Stimulated activated naive CD8-positive, alpha-beta T cell treated with anti-CD3 and anti-CD28 coated beads, Interleukin-15, amount 100 ng/mL, for 72 hours (primary cell): ENCODE data around the gene ATP5MC2.
"Not testable (repeated sequence)": the region's sequence is repeated elsewhere in the genome, so short reads cannot be mapped to it uniquely, and the experiment has no call there.

Experiments used
- ATAC-seq: fragments of 150-1000 bp; cut with Tn5 transposase; 2 replicates; pipeline ENCODE4 v1.10.0; 2021; ENCODE audit warnings: mild to moderate bottlenecking, moderate library complexity
- DNase-seq, 2 donors: peaks; one replicate each; pipeline ENCODE4 v3.0.0; 2021 to 2022
- H3K27ac Mint-ChIP-seq, 2 donors: one replicate each; pipeline ENCODE4 v1.8.0; 2022; ENCODE audit warnings: mild to moderate bottlenecking in 2 of 2, mixed read lengths in 2 of 2, moderate library complexity in 2 of 2
- H3K27me3 Mint-ChIP-seq: one replicate; pipeline ENCODE4 v1.8.0; 2022; ENCODE audit warnings: mixed read lengths
- H3K4me1 Mint-ChIP-seq: one replicate; pipeline ENCODE4 v1.8.0; 2022; ENCODE audit warnings: mild to moderate bottlenecking, mixed read lengths
- H3K4me3 Mint-ChIP-seq, 2 donors: one replicate each; pipeline ENCODE4 v1.8.0; 2022; ENCODE audit warnings: mild to moderate bottlenecking in 2 of 2, mixed read lengths in 2 of 2, moderate library complexity in 1 of 2
- H3K9me3 Mint-ChIP-seq, 2 donors: one replicate each; pipeline ENCODE4 v1.8.0; 2022; ENCODE audit warnings: mixed read lengths in 2 of 2

Gene ATP5MC2

DNA sequence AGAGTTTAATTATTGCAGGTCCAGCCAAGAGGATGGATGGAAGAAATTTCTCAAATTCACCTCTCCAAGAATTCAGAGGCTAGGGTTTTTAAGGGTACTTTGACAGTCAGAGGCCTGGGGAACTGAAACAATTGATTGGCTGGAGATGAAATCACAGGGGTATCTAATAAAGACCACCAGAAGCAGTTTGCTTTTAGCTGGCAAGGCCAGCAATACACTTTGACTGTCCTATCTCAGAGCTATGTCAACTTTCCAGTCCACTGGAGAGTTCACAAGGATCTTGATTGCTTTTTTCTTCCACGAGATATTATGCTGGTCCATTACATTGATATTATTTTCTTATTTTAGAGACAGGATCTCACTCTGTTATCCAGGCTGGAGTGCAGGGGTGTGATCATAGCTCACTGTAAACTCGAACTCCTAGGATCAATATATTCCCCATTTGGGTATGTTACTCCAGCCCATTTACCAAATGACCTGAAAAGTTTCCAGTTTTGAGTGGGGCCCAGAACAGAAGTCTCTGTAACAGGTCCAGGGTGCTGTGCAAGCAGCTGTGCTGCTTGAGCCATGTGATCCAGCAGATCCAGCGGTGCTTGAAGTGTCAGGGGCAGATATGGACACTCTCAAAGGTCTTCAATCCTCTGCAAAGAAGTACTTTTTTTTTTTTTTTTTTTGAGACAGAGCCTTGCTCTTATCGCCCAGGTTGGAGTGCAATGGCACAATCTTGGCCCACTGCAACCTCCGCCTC, 32.5 kb downstream of the ATP5MC2 start:
- Mint-ChIP-seq H3K27me3 (no peaks in the 10 kb centered on the region), H3K9me3 (no peaks in the 10 kb centered on the region), H3K27ac (no peak overlapping the region), H3K4me3 (no peak overlapping the region), H3K4me1 (no peaks in the 10 kb centered on the region)
- ATAC-seq (no peak), DNase-seq (no peak)

DNA sequence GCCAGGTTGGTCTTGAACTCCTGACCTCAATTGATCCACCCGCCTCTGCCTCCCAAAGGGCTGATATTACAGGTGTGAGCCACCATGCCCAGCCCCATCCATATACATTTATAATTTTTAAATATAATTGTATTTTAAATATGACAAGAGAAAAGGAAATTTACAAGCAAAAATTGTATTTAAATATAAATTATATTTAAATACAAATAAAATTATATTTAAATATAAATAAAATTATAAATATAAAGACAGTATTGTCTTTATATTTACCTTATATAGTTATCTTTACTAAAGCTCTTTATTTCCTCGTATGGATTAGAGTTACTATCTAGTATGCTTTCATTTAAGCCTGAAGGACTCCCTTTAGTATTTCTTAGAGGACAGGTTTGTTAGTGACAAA, 37.8 kb downstream of the ATP5MC2 start:
- Mint-ChIP-seq H3K4me1 (no peaks in the 10 kb centered on the region), H3K4me3 (no peak overlapping the region), H3K27me3 (no peaks in the 10 kb centered on the region), H3K9me3 (no peaks in the 10 kb centered on the region), H3K27ac (no peak overlapping the region)
- ATAC-seq (no peak), DNase-seq (no peak)

DNA sequence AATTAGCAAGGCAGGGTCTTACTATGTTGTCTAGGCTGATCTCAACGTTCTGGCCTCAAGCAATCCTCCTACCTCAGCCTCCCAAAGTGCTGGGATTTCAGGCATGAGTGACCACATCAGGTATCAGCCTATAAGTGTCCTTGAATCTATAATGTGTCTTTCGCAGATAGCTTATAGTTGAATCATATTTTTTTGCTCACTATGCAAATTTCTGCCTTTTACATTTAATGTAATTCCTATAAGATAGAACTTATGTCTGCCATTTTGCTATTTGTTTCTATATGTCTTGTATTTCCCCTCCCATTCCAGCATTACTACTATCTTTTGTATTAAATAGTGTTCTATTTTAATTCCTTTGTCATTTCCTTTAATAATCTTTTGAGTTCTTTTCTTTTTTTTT, 39.2 kb downstream of the ATP5MC2 start:
- H3K27ac Mint-ChIP-seq = no peak overlapping the region
- peaks cover 0 to 4% of the 10 kb centered on the region in 2 donors for H3K9me3 Mint-ChIP-seq
- H3K4me1 Mint-ChIP-seq = no peaks in the 10 kb centered on the region
- H3K4me3 Mint-ChIP-seq = no peak overlapping the region
- ATAC-seq (no peak), DNase-seq (no peak)
- no peaks in the 10 kb centered on the region for H3K27me3 Mint-ChIP-seq

DNA sequence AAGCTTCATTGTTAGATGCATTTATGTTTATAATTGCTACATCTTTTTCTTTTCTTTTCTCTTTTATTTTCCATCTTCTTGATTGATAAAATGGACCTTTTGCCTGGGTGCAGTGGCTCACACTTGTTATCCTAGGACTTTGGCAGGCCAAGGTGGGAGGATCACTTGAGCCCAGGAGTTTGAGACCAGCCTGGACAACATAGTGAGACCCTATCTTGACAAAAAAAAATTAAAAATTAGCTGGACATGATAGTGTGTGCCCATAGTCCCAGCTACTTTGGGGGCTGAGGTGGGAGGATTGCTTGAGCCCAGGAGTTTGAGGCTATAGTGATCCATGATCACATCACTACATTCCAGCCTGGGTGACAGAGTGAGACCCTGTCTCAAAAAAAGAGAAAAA, 40.2 kb downstream of the ATP5MC2 start:
- H3K27me3 Mint-ChIP-seq, H3K27ac Mint-ChIP-seq, H3K4me3 Mint-ChIP-seq, DNase-seq, ATAC-seq, H3K4me1 Mint-ChIP-seq, H3K9me3 Mint-ChIP-seq: not testable (repeated sequence)

DNA sequence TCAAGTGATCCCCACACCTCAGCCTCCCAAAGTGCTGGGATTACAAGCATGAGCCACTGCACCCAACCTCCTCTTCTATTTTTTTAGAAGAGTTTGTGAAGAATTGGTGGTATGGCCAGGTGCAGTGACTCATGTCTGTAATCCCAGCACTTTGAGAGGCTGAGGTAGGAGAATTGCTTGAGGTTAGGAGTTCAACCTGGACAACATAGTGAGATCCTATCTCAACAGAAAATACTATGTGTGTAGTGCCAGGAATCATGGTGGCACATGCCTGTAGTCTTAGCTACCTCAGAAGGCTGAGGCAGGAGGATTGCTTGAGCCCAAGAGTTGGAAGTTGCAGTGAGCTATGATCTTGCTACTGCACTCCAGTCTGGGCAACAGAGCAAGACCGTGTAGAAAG, 44.2 kb downstream of the ATP5MC2 start:
- H3K4me3 Mint-ChIP-seq = no peak overlapping the region
- no peaks in the 10 kb centered on the region for H3K27me3 Mint-ChIP-seq
- ATAC-seq (no peak), DNase-seq (no peak)
- peaks cover 6% of the 10 kb centered on the region for H3K4me1 Mint-ChIP-seq
- H3K27ac Mint-ChIP-seq = no peak overlapping the region
- H3K9me3 Mint-ChIP-seq = peaks cover 0 to 4% of the 10 kb centered on the region in 2 donors

DNA sequence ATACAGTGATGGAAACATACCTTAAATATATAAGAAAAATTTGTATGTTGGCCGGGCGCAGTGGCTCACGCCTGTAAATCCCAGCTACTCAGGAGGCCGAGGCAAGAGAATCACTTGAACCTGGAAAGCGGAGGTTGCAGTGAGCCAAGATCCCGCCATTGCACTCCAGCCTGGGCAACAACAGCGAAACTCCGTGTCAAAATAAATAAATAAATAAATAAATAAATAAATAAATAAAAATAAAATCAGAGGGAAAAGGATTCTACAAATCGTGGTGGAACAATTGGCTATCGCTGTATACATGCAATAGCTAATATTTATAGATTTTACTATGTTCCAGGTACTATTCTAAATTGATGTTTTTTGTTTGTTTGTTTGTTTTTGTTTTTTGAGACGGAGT, 48.0 kb downstream of the ATP5MC2 start:
- Mint-ChIP-seq H3K9me3 (peaks cover 0 to 4% of the 10 kb centered on the region in 2 donors), H3K4me1 (peaks cover 37% of the 10 kb centered on the region), H3K4me3 (no peak overlapping the region), H3K27me3 (no peaks in the 10 kb centered on the region), H3K27ac (no peak overlapping the region)
- no peak for DNase-seq
- ATAC-seq = no peak

DNA sequence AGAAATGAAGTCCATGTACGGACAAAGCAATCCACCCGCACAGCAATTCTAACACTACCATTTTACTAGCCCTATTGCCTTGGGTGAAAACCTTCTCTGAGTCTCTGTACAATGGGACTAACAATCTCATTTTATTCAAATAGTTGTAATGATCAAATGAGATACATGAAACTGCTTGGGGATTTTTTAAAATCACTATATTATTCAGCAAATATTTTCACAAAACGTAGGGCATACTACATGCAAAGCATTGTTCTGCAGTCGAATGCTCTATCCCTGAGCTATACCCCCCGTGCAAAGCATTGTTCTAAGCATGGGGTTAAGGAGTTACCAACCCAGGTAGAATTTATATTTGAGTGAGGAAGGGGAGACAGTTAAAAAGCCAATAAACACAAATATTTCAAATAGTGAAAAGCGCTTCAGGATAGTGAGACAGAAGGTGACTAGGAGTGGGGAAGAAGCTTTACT, 49.1 kb downstream of the ATP5MC2 start:
- ATAC-seq = no peak
- Mint-ChIP-seq H3K4me3 (peak overlapping the region; percentile 95 to 97), H3K4me1 (peaks cover 43% of the 10 kb centered on the region), H3K27me3 (no peaks in the 10 kb centered on the region), H3K9me3 (peaks cover 0 to under 1% of the 10 kb centered on the region in 2 donors), H3K27ac (peak overlapping the region; percentile 99)
- no peak for DNase-seq

DNA sequence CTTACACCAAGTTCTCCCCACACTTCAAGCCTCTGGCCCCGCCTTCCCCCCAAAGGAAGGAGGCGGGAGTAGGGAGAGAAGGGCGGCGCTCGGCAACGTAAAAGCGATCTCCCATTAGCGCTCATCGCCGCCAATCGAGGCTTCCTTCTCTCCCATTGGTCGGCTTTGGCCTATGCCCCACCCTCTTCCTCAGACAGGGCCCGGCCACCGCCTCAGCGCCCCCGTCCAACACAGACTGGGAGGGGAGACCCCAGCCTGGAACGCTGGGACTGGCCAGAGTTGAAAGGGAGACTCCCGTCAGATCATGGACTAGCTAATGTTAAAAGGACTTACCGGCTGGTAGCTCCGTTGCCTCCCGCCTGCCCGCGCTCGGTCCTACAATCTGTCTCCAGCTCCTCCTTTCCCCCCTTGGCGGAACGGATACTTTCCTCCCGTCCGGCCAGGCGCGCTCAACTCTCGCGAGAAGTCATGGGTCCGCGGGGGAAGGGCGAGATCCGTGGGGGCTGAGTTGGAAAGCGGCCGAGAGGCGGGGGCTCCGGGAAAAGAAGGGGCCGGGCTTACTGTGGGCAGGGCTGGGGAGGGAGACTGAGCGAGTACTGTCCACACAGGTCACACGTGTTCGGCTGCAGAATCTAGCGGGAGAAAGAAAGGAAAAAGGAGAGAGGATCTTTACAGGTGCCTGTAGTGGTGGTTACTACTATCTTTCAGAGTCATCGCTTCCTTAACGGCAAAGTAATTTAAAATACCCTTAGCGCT, 49.8 kb downstream of the ATP5MC2 start, which contains the start of gene ATF7:
TSS of gene ATF7 (minus strand) at position 437 of the 756 bp plus-strand sequence. CDS start 25,382 bp downstream, outside the sequence.
- Mint-ChIP-seq H3K9me3 (no peaks in the 10 kb centered on the region), H3K4me3 (peak within 1 kb of the TSS; percentile 95 to 97), H3K27ac (peak within 1 kb of the TSS; percentile 99), H3K27me3 (no peaks in the 10 kb centered on the region), H3K4me1 (peaks cover 43% of the 10 kb centered on the region)
- ATAC-seq (peak; percentile 98), DNase-seq (peak; percentile 98 to 99)

DNA sequence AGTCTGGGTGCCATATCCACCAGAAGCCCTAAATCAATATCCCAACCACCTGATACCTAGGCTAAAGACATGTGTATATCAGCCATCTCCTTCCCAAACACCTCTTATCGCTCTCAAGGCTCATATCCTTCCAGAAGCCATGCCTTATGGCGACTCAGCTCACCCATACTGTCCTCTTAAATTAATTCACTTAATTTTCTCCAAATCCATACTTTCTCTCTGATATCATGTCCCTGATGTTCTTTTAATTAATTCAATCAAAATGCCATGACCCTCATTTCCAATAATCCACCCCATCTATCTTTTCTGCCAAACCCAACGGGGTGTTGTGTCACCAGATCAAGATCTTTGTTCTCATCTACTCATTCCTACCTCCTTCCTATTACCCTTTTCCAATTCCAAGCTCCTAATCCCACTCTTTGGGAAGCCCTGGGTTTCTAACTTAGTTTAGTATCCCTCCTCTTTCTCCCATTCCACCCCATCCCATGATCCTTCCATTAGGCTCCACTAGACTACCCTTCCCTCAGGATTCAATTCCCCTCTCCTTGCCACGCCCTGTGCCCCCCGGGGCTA, 50.4 kb downstream of the ATP5MC2 start:
- ATAC-seq (no peak), DNase-seq (no peak)
- Mint-ChIP-seq H3K4me1 (peaks cover 43% of the 10 kb centered on the region), H3K27me3 (no peaks in the 10 kb centered on the region), H3K4me3 (peak overlapping the region; percentile 95 to 97), H3K9me3 (no peaks in the 10 kb centered on the region), H3K27ac (peak overlapping the region; percentile 99)

DNA sequence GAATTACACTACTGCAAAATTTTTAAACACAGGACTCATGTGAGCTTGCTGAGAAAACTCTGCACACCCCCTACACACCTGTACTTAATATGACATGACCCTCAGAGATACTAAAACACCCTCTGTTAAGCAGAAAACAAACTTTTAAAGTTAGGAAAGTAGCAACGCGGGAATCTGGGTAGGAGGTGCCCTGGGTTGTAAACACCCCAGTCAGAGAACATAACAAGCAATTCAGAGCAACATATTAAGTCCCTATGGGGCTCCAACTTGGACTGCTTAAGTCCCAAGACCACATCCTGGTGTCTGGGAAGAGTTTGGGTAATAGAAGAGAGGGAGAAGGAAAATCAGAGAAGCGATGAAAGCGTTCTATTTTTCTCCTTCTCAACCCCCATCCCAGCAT, 50.9 kb downstream of the ATP5MC2 start:
- ATAC-seq (no peak), DNase-seq (no peak)
- H3K4me3 Mint-ChIP-seq = peak overlapping the region; percentile 95 to 97
- H3K4me1 Mint-ChIP-seq = peaks cover 43% of the 10 kb centered on the region
- H3K9me3 Mint-ChIP-seq = no peaks in the 10 kb centered on the region
- peak overlapping the region; percentile 99 for H3K27ac Mint-ChIP-seq
- H3K27me3 Mint-ChIP-seq = no peaks in the 10 kb centered on the region

DNA sequence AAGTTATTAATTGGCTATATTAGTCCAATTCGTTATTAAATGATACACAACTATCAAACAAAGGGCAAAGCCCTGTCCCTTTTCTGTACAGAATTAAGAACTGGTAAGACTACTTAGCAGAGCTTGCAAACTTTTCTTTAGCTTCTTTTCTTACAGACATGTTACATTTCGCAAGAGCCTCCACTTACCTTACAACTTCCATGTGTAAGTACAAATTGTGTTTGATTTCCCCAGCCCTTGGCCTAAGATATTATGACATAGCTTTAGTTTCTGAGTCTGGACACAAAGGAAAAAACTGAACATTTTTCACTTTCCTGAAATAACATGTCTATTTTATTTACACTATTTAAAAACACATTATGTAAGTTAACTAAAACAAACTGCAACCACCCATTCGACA, 51.4 kb downstream of the ATP5MC2 start:
- Mint-ChIP-seq H3K27ac (no peak overlapping the region), H3K4me1 (peaks cover 43% of the 10 kb centered on the region), H3K4me3 (peak overlapping the region; percentile 95 to 97), H3K27me3 (no peaks in the 10 kb centered on the region), H3K9me3 (no peaks in the 10 kb centered on the region)
- ATAC-seq (no peak), DNase-seq (no peak)

DNA sequence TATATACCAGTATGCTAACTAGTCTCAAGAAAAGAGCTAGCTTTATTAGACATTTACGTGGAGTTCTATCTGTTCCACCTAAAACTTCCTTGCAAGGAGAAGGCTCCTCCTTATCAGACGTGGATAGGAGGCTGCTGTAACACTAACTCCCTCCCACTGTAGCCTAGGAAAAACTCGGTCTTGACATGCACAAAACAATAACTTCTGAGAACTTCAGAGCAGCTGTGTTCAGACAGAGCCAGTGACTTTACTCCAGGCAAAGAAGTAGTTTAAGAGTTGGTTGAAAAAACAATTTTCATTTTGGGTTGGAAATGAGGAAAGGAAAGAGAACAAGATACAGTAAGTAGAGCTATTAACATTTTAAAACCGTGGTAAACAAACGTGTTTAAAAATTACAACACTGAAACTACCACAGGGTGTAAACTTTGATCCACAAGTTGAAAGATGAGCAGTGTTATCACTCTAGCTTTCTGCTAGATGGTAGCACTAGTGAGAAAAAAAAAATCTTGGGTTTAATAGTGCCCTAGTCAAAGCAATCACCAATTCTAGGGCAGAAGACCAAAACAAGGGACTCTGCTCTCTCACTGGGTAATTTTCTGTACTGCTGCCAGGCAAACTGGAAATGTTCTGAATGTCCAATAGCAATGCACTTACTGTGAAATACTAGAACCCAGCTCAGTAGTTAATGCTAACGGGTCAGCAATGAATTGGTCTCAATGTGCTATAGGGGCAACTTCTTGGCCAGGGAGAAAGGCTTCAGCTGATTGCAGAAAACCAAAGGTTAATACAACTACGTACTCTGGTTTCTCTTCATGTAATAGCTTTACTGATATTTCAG, 52.1 kb downstream of the ATP5MC2 start:
- no peak for ATAC-seq
- Mint-ChIP-seq H3K9me3 (no peaks in the 10 kb centered on the region), H3K27ac (peak overlapping the region in 1 of 2 donors; percentile 77), H3K4me1 (peaks cover 47% of the 10 kb centered on the region), H3K27me3 (no peaks in the 10 kb centered on the region), H3K4me3 (peak overlapping the region; percentile 41 to 95)
- no peak for DNase-seq

DNA sequence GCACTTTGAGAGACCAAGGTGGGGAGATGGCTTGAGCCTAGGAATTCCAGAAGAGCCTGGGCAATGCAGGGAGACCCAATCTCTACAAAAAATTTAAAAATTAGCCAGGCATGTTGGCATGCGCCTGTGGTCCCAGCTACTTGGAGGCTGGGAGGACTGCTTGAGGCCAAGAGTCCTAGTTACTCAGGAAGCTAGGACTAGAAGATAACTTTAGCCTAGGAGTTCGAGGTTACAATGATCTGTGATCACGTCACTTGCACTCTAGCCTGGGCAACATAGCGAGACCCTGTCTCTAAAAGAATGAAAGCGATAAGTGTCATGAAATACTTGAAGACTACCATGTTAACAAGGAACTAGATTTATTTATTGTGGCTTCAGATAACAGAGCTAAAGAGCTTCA, 53.2 kb downstream of the ATP5MC2 start:
- Mint-ChIP-seq H3K27ac (no peak overlapping the region), H3K4me3 (no peak overlapping the region), H3K27me3 (no peaks in the 10 kb centered on the region), H3K9me3 (no peaks in the 10 kb centered on the region), H3K4me1 (peaks cover 58% of the 10 kb centered on the region)
- no peak for DNase-seq
- no peak for ATAC-seq

DNA sequence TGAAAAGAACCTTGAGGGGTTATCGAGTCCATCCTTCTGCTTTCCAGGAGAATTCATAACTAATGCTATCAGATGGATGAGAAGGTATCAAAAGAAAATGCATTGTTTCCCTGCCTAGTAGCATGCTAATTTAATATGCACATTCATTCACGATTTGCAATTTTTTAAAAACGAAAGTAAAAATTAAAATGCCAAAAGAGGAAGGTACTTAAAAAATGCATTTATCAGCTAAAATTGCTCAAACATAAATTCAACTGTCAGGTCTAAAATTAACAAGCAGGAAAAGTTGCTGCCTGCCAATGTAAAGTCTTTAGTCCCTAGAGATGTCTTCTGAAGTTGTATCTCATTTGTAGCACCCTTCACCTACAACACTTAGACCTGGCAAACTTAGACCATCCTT, 57.6 kb downstream of the ATP5MC2 start:
- Mint-ChIP-seq H3K9me3 (no peaks in the 10 kb centered on the region), H3K4me1 (peaks cover 48% of the 10 kb centered on the region), H3K4me3 (peak overlapping the region; percentile 81 to 85), H3K27ac (peak overlapping the region in 1 of 2 donors; percentile 87), H3K27me3 (no peaks in the 10 kb centered on the region)
- DNase-seq (no peak), ATAC-seq (no peak)

DNA sequence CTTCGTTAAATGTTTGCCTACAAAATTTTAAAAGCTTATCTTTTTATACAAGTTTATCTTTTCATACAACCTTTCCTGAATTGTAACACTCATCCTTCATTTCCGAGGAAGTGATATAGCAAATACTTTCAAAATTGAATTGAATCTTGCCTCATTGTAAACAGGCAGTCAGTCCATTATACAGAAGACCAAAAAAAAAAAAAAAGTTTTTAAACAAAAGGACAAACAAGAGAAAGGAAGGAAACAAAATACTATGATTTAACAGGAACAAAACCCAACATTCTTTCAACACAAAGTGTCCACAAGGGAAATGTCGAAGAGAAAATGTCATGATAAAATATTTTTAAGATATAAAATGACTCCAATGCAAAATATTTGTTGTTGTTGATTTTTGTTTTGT, 58.2 kb downstream of the ATP5MC2 start:
- DNase-seq = no peak
- Mint-ChIP-seq H3K27me3 (no peaks in the 10 kb centered on the region), H3K4me3 (peak overlapping the region; percentile 81 to 85), H3K27ac (peak overlapping the region; percentile 87 to 91), H3K9me3 (no peaks in the 10 kb centered on the region), H3K4me1 (peaks cover 47% of the 10 kb centered on the region)
- no peak for ATAC-seq
